Stimulated activated naive CD4-positive, alpha-beta T cell treated with Interleukin-2 at 50 U/mL for 16 hours (primary cell): ENCODE measurements around the gene ADSS2.
A peak's percentile ranks its signal among the peaks of the same experiment; 100 is the strongest.
"Not testable (repeated sequence)": the region's sequence is repeated elsewhere in the genome, so short reads cannot be mapped to it uniquely, and the experiment has no call there.

Experiments
- DNase-seq: peaks from one replicate; lab custom pipeline; 2025; lab: John Stamatoyannopoulos, UW

Gene ADSS2

DNA sequence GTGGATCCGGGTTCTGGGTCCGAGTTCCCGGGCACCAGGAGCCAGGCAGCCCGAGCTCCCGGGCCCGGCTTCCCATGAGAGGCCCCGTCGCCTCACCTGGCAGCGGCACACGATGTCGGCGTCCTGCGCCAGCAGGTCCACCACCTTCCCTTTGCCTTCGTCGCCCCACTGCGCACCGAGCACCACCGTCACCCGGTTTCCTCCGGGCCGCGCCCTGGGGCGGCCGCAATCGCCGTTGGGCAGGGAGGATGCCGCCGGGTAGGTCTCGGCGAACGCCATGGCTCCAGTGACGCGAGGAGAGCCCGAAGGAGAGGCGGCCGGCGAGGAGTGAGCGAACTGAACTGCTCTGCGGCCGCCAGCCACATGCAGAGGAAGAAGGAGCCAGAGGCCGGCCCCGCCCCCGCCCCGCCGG is at the start of gene ADSS2:
Gene ADSS2, minus strand, starts transcription at position 371 of the 412 bp plus-strand sequence. Its CDS starts 92 bp downstream, at position 279.
- DNase-seq = no peak

DNA sequence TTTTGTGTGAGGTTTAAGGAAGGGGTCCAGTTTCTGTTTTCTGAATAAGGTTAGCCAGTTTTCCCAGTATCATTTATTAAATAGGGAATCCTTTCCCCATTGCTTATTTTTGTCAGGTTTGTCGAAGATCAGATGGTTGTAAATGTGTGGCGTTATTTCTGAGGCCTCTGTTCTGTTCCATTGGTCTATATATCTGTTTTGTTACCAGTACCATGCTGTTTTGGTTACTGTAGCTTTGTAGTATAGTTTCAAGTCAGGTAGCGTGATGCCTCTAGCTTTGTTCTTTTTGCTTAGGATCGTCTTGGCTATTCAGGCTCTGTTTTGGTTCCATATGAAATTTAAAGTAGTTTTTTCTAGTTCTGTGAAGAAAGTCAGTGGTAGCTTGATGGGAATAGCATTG is 48.8 kb upstream of the ADSS2 start:
- not testable (repeated sequence) for DNase-seq

DNA sequence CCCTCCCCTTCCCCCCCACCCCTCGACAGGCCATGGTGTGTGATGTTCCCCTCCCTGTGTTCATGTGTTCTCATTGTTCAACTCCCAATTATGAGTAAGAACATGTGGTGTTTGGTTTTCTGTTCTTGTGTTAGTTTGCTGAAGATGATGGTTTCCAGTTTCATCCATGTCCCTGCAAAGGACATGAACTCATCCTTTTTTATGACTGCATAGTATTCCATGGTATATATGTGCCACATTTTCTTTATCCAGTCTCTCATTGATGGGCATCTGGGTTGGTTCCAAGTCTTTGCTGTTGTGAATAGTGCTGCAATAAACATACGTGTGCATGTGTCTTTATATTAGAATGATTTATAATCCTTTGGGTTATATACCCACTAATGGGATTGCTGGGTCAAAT is 47.8 kb upstream of the ADSS2 start:
- not testable (repeated sequence) for DNase-seq

- no peak for DNase-seq
Observed at GRCh38 chr1:244497805-244498204, 46.1 kb upstream of the ADSS2 start.

GRCh38 chr1:244496186-244496585 is 44.5 kb upstream of the ADSS2 start:
- DNase-seq = no peak

DNA sequence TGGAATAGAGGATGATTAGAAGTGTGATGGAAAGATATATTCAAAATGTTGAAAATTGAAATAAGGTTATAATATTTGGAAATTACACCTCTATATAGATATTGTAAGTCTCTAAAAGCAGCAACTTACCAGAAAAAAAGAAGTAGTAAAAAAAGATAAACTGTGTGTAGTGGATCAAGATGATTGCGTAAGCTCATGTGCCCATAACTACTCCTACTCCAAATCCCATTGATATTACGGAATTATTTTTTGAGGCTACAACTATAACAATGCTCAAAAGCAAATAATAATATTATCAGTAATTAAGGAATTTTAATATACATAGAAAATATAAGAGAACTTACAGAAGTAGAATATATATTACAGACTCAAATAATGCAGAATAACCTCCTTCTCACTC is 42.9 kb upstream of the ADSS2 start:
- DNase-seq = no peak

DNA sequence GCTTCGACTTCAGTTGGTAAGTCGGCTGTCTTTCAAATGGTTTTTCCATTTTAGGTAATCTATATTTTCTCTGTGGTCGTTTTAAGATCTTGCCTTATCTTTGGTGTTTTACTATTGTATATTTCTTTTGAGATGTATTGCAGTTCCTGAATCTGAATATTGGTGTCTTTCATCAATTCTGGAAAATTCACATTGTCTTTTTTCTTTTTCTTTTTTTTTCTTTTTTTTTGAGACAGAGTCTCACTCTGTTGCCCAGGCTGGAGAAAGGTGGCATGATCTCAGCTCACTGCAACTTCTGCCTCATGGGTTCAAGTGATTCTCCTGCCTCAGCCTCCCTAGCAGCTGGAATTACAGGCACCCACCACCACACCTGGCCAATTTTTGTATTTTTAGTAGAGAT is 33.3 kb upstream of the ADSS2 start:
- not testable (repeated sequence) for DNase-seq

- no peak for DNase-seq
Observed at GRCh38 chr1:244473059-244473605, 21.4 kb upstream of the ADSS2 start.

DNA sequence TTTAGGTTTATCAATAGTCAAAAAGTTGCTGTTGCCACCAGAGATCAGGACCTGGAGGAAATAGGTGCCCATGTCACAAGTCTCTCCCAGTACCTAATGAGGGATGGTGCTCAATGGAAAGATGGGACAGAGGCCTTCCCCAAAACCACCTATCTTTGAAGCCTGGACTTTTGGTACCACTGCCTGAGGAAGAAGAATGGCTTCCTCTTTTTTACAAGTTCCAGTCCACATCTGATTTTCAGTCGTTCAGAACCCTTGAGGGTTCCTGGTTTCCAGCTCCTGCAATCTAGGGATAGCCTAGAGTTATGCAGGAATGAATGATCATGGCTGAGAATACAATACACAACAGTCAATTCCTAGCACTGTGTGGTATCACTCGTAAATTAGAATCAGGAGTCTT is 15.0 kb upstream of the ADSS2 start:
- no peak for DNase-seq

- peak; percentile 71 for DNase-seq
Observed at GRCh38 chr1:244461245-244462071, 9.7 kb upstream of the ADSS2 start, which contains the start of gene CATSPERE. Gene CATSPERE, plus strand, starts transcription at chr1:244461273. Its CDS starts 157 bp downstream, at chr1:244461430.

- DNase-seq = peak; percentile 18
Observed at GRCh38 chr1:244460197-244460596, 8.5 kb upstream of the ADSS2 start.

DNA sequence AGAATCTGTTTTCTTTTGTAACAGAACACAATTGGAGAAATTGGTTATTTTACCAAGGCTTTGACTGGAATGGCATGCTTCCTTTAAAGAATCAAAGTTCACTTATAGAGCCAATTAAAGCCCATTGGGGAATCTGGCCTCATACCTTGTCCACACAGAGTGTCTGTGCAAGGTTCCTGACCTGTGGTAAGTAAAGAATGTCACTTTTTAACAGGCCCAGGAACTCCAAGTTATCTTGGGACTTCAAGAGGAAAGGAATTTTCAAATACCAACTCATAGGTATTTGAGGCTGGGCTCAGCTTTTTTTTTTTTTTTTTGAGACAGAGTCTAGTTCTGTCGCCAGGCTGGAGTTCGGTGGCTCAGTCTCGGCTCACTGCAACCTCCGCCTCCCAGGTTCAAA is 7.1 kb upstream of the ADSS2 start:
- no peak for DNase-seq

GRCh38 chr1:244456586-244456985 is 4.9 kb upstream of the ADSS2 start:
- no peak for DNase-seq

- no peak for DNase-seq
Observed at GRCh38 chr1:244454412-244454811, 2.7 kb upstream of the ADSS2 start.

DNA sequence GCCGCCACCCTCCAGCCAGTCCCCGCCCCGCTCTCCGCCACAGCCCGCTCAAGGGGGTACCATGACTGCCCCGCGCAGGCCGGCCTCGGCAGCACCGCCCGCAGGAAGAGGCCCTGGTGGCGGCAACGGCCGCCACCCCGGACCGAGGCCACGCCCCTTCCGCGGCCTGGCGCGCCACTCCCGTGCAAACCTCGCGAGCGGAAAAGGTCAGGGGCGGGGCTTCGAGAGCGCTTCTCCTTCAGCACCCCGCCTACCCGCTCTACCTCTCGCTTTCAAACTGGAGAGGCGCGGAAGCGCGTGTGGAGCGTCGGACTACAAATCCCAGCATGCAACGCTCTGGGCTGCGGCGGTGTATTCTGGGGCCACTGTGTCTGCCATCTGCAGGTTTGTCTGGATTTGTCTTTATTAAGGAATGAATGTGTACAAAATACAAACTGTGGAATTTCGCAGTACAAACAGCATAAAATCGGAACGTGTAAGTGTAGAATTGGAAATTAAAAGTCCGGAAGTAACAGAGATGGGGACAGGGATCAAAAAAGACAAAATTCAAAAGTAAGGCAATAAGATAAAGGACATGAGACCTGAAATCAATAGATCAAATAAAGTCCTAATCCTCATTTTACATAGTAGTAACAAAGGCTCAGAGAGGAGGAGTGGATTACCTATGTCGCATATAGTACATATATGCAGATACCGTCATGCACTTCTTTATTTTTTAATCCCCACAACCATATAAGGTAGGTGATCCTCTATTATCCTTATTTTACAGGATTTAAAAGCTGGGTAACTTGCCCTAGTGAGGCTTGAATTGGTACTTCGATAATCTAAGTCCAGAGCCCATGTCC is 464 bp upstream of the ADSS2 start:
- DNase-seq = peak; percentile 99

DNA sequence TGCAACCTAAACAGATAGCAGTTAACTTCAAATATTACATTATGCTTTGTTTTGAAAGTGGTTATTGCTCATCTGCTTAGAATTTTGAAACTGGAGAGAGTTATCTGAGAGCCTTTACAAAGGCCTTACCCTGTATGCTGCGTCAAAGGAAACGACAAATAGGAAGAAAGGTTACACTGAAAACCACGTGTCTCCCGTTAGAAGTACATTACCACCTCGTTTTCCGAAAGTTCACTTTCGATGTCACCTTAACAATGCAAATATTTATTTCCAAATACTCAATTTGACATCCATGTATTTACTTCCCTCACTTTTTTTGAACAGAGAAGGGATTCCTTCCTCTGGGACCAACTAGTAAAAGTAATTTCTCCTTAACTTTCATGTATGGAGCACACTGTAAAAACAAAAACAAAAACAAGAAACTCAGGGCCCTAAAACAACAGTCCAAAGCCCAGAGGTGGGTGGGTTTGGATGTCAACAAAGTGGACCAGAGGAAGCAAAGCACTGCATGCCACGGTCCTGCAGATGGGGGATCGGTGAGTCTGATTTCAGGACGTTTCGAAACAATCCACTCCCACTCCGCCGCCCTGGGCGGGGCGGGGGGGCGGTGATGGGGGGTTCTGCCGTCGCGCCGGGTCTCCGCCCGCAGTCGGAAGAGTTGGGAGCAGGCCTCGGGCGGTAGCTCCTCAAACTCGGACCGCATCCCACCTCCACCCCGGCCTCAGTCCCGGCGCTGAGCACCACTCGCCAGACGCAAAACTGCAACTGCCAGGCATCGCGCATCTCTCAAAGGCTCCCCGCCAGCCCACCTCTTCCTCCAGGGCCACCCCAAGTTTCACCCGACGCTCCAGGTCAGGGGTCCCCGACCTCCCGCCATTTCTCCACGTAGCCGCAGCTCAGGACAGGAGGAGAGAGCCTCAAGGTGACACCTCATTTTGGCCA is 841 bp downstream of the ADSS2 start:
- peak; percentile 55 for DNase-seq

DNA sequence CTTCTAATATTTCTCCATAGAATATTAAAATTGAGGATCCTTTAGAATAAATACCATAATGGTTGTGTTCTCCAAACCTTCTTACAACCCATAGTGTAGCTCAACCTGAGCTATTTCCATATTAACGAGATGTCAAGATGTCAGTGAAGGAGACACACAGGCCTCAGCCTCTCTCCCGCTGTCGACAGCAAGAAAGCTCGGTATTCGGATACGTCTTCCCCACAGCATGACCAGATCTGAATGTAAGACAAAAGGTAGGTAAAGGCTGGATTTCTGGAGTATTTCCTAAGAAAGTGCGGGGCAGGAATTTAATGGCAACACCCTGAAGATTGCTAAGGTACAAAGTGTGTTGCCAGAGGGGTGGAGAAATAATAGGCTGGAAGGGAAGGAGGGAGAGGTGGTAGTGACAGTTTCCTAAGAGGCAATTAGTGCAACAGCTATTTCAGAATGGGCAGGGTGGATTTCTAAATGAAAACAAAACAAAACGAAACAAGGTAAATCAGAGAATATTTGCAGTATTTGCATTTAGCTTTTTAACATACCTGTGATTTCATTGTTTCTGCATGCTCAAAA is 1.7 kb downstream of the ADSS2 start:
- DNase-seq = no peak

DNA sequence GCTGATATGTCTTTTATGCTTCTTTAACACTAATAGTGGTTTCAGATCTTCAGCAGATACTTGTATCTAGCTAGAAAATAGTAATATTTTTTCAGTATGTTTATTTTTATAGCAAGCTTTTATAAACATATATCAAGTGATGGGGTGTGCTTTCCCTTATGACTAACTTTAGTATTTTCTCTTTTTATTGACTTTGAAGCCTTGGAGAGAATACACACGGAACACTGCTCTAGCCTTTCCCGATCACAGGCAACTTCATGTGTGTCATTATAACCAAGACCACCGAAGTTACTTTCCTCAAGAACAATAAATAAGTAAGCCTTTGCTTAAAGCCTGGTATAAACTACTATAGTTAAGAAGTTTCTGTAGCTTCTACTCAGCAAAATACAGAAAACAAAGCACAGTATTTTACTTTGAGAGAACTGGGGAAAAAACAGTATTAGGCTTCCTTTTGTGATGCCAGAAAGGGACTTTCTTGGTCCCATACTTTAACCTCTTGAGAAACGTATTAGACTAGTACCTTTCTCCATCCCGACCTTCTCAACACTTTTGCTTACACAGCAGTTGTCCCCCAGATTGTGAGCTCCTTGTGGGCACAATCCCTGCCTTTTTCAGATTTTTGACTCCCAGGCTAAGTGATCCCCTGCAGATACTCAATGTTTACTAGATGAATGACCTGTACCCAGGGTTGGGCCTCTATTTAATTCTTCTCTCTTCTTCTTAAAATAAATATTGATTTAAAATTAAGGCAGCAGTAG is 3.3 kb downstream of the ADSS2 start:
- no peak for DNase-seq

DNA sequence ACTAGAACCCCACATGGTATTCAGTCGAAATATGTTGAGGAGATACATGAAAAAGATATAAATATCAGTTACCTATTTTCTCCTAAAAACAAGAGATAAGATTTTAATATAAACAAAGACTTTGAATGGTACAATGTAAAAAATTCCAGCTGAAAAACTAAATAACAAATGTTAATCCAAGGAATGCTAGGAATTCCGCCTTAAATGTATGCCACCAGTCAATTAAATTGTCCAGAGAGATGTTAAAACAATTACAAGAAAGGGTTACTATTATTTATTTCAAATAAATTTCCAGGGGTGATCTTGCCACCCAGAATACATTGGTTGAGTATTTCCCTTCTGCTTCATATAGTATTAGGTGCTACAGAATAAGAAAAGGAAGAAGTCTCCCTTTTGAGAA is 4.2 kb downstream of the ADSS2 start:
- no peak for DNase-seq

GRCh38 chr1:244447024-244447423 is 4.7 kb downstream of the ADSS2 start:
- no peak for DNase-seq
